ENCODE results near the gene CERK.

CERK gene

GRCh38 chr22:46665751-46666280 is 72.2 kb downstream of the CERK start:
- Histone ChIP-seq H3K4me3 (ENCODE audit: low read depth, low read length) (no peak overlapping the region), H3K27ac (ENCODE audit: extremely low read depth, low read depth, low read length) (no peak overlapping the region), H3K4me1 (ENCODE audit: control insufficient read depth, insufficient read depth, low read length) (peaks cover 1% of the 10 kb centered on the region; the same call in 1 of the 2 replicates), H3K36me3 (ENCODE audit: control insufficient read depth in 2 of 2, insufficient read depth in 1 of 2, low read length in 2 of 2) (peaks cover 0 to 59% of the 10 kb centered on the region in 2 experiments; a peak in 2 of 3 replicates), H3K9me3 (ENCODE audit: control insufficient read depth, insufficient read depth, low read depth, low read length) (no peaks in the 10 kb centered on the region)
- TF ChIP-seq ZNF394 (tag by site-specific recombination; IDR thresholded peaks at IDR 0.05; ENCODE audit: borderline replicate concordance) (no peak), WT1 (tag by site-specific recombination; IDR thresholded peaks at IDR 0.05) (no peak), ZNF639 (tag by site-specific recombination; IDR thresholded peaks at IDR 0.05) (no peak), ZNF596 (tag by site-specific recombination; IDR thresholded peaks at IDR 0.05) (no peak)
- TF ChIP-seq, protein P1, sequence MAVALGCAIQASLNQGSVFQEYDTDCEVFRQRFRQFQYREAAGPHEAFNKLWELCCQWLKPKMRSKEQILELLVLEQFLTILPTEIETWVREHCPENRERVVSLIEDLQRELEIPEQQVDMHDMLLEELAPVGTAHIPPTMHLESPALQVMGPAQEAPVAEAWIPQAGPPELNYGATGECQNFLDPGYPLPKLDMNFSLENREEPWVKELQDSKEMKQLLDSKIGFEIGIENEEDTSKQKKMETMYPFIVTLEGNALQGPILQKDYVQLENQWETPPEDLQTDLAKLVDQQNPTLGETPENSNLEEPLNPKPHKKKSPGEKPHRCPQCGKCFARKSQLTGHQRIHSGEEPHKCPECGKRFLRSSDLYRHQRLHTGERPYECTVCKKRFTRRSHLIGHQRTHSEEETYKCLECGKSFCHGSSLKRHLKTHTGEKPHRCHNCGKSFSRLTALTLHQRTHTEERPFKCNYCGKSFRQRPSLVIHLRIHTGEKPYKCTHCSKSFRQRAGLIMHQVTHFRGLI (tag by site-specific recombination; IDR thresholded peaks at IDR 0.05), result no peak
- ChIA-PET CTCF (no interaction called here), POLR2A (interaction anchor here (0.6 kb wide), 1 partner anchor 103 kb away, joined by 4 read pairs; no protein-coding TSS in a partner anchor)

- H3K27ac ChIP-seq (ENCODE audit: extremely low read depth, low read depth, low read length), result no peak overlapping the region
- H3K9me3 ChIP-seq (ENCODE audit: control insufficient read depth, insufficient read depth, low read depth, low read length), result no peaks in the 10 kb centered on the region
- ChIA-PET CTCF (no interaction called here), POLR2A (no interaction called here)
- H3K4me3 ChIP-seq (ENCODE audit: low read depth, low read length), result no peak overlapping the region
- H3K36me3 ChIP-seq (ENCODE audit: control insufficient read depth in 2 of 2, insufficient read depth in 1 of 2, low read length in 2 of 2), result peaks cover 0 to 55% of the 10 kb centered on the region in 2 experiments; a peak in 1 of 3 replicates
- H3K4me1 ChIP-seq (ENCODE audit: control insufficient read depth, insufficient read depth, low read length), result peaks cover 2% of the 10 kb centered on the region; the same call in 1 of the 2 replicates
- TF ChIP-seq ZFP37 (tag by site-specific recombination; IDR thresholded peaks at IDR 0.05), result no peak
- no peak for TF ChIP-seq ZNF16 (tag by site-specific recombination; IDR thresholded peaks at IDR 0.05; ENCODE audit: low read depth)
- TF ChIP-seq ZNF133 (tag by site-specific recombination; IDR thresholded peaks at IDR 0.05), result no peak
- no peak for TF ChIP-seq ZSCAN16 (tag by site-specific recombination; IDR thresholded peaks at IDR 0.05)
- no peak for TF ChIP-seq ZNF488 (tag by site-specific recombination; IDR thresholded peaks at IDR 0.05)
- TF ChIP-seq MZF1 (tag by site-specific recombination; IDR thresholded peaks at IDR 0.05; ENCODE audit: borderline replicate concordance), result no peak
- TF ChIP-seq HOXC10 (CRISPR knock-in tag; IDR thresholded peaks at IDR 0.05), result no peak
- no peak for TF ChIP-seq ZNF777 (tag by site-specific recombination; IDR thresholded peaks at IDR 0.05; ENCODE audit: borderline replicate concordance)
- TF ChIP-seq ZBTB17 (tag by site-specific recombination; IDR thresholded peaks at IDR 0.05), result no peak
- TF ChIP-seq ZNF626 (tag by site-specific recombination; IDR thresholded peaks at IDR 0.05), result no peak
- TF ChIP-seq ZNF677 (tag by site-specific recombination; IDR thresholded peaks at IDR 0.05), result no peak
These were observed 72.8 kb downstream of the CERK start for GRCh38 chr22:46665151-46665695.

- Histone ChIP-seq H3K9me3 (ENCODE audit: control insufficient read depth, insufficient read depth, low read depth, low read length) (no peaks in the 10 kb centered on the region), H3K36me3 (ENCODE audit: control insufficient read depth in 2 of 2, insufficient read depth in 1 of 2, low read length in 2 of 2) (peaks cover 0 to 51% of the 10 kb centered on the region in 2 experiments; a peak in 1 of 3 replicates), H3K4me1 (ENCODE audit: control insufficient read depth, insufficient read depth, low read length) (peaks cover 2% of the 10 kb centered on the region; the same call in 1 of the 2 replicates), H3K27ac (ENCODE audit: extremely low read depth, low read depth, low read length) (no peak overlapping the region), H3K4me3 (ENCODE audit: low read depth, low read length) (no peak overlapping the region)
- CTCF ChIA-PET, result no interaction called here
- POLR2A ChIA-PET, result no interaction called here
- no peak for TF ChIP-seq ZNF596 (tag by site-specific recombination; IDR thresholded peaks at IDR 0.05)
- TF ChIP-seq ZNF362 (tag by site-specific recombination; IDR thresholded peaks at IDR 0.05), result no peak
- TF ChIP-seq ZNF624 (tag by site-specific recombination; IDR thresholded peaks at IDR 0.05), result no peak
- TF ChIP-seq, protein P2, sequence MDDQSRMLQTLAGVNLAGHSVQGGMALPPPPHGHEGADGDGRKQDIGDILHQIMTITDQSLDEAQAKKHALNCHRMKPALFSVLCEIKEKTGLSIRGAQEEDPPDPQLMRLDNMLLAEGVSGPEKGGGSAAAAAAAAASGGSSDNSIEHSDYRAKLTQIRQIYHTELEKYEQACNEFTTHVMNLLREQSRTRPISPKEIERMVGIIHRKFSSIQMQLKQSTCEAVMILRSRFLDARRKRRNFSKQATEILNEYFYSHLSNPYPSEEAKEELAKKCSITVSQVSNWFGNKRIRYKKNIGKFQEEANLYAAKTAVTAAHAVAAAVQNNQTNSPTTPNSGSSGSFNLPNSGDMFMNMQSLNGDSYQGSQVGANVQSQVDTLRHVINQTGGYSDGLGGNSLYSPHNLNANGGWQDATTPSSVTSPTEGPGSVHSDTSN (CRISPR knock-in tag; IDR thresholded peaks at IDR 0.05), result no peak
- TF ChIP-seq ZNF133 (tag by site-specific recombination; IDR thresholded peaks at IDR 0.05), result no peak
- no peak for TF ChIP-seq KLF8 (tag by site-specific recombination; IDR thresholded peaks at IDR 0.05)
These were observed 73.7 kb downstream of the CERK start for GRCh38 chr22:46664301-46664855.

Measured in HEK293 (cell line).